ENCODE results near the gene CA9. TPM values are rescaled to one million over a fixed set of nuclear protein-coding genes. Genes with fewer than 3 reads are reported as not detected.

CA9 gene
- total and polyA plus RNA-seq, 9 of the 15 experiments (the other 6 are each of a cell fraction or from before 2014, with no cell fraction given), result 0.15 to 10.6 (median 0.60) TPM; not detected in 4

- TF ChIP-seq CREB5 (CRISPR knock-in tag; IDR thresholded peaks at IDR 0.05) (no peak), ZBTB9 (CRISPR knock-in tag; IDR thresholded peaks at IDR 0.05) (no peak), TAF1 (IDR thresholded peaks at IDR 0.05; ENCODE audit: control insufficient read depth, extremely low read depth, insufficient read depth, low read length, severe bottlenecking) (peak; percentile 24), MEF2D (tag; conservative IDR thresholded peaks at IDR 0.05; ENCODE audit: low read depth) (no peak), SAP30 (IDR thresholded peaks at IDR 0.05; ENCODE audit: borderline replicate concordance, insufficient read depth, low read depth, low read length, poor library complexity, severe bottlenecking) (peak; percentile 68), EGR1 (conservative IDR thresholded peaks at IDR 0.05) (peak; percentile 38; the same call in 1 of the 2 replicates), ZNF592 (IDR thresholded peaks at IDR 0.05) (peak; percentile 56; the same call in 1 of the 2 replicates), ELF2 (CRISPR knock-in tag; IDR thresholded peaks at IDR 0.05) (peak; percentile 61), SMARCA4 (IDR thresholded peaks at IDR 0.05) (no peak), KLF16 (IDR thresholded peaks at IDR 0.05) (no peak), KDM2B (CRISPR knock-in tag; IDR thresholded peaks at IDR 0.05) (no peak), KLF1 (tag; IDR thresholded peaks at IDR 0.05) (no peak), HDAC8 (tag; IDR thresholded peaks at IDR 0.05) (no peak), STAT6 (CRISPR knock-in tag; IDR thresholded peaks at IDR 0.05) (no peak), GTF2B (IDR thresholded peaks at IDR 0.05; ENCODE audit: extremely low read depth, insufficient read length) (no peak), ZNF133 (CRISPR knock-in tag; IDR thresholded peaks at IDR 0.05) (no peak)
Measured at GRCh38 chr9:35664531-35665470, 8.9 kb upstream of the CA9 start, which contains the start of gene ARHGEF39 (continued).

Data from K562 (cell line).